Measurements from ENCODE around the gene MMP14. TPM values are rescaled to one million over a fixed set of nuclear protein-coding genes. Genes with fewer than 3 reads are reported as not detected.

Gene MMP14
- total RNA-seq, 1 donor = 1.6 TPM

DNA sequence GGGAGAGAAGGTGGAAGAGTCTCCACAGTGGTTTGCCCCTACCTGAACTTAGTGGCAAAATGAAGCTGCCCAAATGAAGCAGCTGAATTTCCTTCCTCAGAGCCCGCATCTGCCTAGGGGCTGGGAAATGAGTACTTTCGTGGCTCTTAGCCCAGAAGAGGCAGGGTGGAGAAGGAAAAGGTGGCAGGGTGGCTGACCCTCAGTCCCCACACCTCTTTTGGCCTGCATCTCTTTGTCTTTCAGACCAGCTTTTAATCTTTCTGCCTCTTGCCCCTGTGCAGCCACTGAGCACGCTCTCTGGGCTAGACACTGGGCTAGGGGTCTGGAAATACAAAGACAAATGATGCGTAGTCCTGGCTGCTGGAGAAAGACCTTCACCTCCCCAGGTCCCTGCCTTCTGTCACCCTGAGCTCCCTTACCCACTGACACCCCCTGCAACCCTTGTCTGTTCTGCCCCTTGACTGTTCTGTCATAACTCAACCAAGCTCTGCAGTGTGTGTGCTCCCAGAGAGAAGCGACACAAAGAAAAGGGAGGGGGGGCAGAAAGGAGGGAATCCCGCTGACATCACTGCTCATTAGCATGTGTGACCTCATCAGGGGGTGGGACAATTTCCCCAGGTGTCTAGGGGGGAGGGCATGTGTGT lies 46.3 kb downstream of the MMP14 start:
- peak in 2 of 3 donors; percentile 20 to 29 for DNase-seq (ENCODE audit: low read depth in 2 of 3, low spot score in 2 of 3)

DNA sequence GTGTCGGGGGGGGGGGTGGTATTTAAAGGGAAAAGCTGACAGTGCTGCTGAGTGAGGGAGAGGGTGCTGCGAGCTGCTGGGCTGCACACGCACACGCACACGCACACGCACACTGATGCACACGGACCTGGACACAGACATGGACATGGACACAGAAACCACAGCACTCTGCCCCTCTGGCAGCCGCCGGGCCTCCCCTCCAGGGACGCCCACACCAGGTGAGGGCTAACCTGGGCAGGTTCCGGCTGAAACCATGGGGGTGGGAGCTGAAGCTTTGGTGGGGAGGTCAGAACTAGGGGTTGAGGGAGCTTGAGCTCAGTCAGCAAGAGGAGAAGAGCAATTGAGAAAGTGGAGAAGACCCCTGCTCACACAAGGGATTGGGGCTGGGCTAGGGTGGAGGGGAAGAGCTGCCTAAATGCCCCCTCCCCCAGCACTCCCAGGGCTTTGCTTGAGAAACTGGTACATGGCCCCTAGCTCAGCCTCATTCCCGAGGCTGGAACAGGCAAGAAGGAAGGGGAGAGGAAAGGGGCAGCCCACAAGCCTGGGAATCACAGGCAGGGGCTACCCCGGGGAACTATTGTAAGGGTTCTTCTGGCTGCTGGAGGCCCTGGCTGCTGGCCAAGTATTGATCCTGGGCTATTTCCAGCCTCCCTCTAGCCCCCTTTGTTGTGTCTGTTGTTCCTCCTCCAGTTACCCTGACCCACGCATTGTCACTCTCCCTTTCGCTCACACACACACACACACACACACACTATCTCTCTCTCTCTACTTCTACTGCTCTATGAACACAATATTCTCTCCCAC lies 47.0 kb downstream of the MMP14 start, which contains the start of gene REM2:
REM2 (plus strand) TSS at position 50 of the 804 bp plus-strand sequence; CDS start at position 116, 66 bp downstream.
- DNase-seq (ENCODE audit: low read depth in 2 of 3, low spot score in 2 of 3) = no peak

DNA sequence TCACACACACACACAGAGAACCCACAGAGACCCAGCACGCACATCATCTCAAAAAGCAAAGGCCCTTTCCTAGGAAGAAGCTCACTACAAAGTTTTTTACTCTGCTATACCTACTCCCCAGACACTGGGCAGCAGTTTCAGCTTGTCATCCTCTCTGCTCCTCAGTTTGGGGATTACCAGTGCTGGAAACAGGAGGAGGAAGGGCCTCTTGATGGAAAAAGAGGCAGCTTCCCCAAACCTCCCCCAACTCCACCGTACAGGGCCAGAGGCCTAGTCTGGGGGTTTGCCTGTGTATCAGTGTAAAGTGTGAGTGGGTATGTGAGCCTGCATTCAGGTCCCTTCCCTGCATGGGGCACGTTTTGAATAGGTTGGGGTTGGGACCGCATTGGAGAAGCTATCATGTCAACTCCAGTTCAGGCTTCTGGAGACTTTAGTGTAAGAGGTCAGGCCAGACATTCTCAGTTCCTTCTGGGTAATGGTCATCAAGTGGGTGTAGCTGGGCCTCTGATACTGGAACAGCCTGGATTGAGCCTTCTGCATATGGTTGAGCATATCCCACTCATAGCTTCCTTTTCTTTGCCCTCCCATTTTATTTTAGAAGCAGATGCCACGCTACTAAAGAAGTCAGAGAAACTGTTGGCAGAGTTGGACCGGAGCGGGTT lies 47.8 kb downstream of the MMP14 start:
- DNase-seq (ENCODE audit: low read depth in 2 of 3, low spot score in 2 of 3) = no peak

DNA sequence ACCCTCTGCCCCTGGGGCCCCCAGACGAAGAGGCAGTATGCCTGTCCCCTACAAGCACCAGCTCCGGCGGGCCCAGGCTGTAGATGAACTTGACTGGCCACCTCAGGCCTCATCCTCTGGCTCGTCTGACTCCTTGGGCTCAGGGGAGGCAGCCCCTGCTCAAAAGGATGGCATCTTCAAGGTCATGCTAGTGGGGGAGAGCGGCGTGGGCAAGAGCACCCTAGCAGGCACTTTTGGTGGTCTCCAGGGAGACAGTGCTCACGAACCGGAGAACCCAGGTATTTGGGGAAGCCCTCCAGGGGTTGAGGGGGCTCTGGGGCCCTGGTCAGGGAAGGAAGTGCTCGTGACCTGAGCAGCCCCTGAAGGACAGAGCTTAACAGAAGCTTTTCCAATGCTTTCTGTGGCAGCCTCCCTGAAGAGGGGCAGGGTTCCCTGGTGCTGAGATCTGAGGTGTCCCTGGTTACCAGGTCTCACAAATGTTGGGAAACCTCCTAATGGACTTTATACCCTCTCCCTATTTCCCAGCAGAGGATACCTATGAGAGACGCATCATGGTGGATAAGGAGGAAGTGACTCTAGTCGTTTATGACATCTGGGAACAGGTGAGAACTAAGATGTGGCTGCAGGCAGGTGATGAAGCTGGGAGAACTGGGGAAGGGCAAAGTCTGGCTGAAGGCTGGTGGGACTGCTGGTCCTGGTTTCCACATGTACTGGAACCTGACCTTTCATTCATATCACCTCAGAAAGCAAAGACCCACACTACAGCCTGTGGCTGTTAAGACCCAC lies 48.5 kb downstream of the MMP14 start:
- DNase-seq (ENCODE audit: low read depth in 2 of 3, low spot score in 2 of 3) = no peak

GRCh38 chr14:22885975-22886374 lies 49.6 kb downstream of the MMP14 start:
- no peak for DNase-seq (ENCODE audit: low read depth in 2 of 3, low spot score in 2 of 3)

GRCh38 chr14:22886500-22887259 lies 50.3 kb downstream of the MMP14 start:
- peak; percentile 58 to 74 (median 72) for DNase-seq (ENCODE audit: low read depth in 2 of 3, low spot score in 2 of 3)

DNA sequence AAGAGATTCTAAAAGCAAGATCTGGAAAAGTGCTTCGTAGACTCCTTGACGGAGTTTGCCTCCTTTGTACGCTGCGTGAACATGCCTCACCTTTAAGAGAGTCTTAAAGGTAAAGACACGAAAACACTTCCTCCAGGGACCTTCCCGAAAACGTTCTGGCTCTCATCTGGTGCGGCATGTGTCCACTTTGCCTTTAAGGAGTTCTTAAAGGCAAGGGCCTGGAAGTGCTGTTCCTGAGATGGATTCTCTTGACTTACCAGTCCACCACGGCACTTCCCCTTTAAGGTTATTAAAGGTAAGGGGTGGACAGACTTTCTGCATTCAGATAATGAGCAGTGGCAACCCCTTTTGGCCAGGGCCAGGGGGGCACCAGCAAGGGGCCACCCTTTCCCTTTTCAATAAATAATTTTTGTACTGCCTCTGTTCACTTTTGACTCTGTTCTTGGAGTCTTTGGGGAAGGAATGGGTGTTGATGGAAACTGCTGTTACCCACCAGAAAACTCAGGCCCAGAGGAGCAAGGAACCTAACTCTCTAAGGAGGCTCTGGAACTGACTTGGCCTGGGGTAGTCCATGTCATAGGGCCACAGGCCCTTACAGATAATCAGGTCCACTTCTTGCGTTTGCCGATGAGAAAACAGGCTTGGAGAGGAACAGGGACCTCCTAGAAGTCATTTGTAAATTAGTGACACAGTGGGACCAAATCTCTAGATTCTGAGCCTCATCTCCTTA lies 51.0 kb downstream of the MMP14 start:
- peak in 2 of 3 donors; percentile 53 to 66 for DNase-seq (ENCODE audit: low read depth in 2 of 3, low spot score in 2 of 3)

DNA sequence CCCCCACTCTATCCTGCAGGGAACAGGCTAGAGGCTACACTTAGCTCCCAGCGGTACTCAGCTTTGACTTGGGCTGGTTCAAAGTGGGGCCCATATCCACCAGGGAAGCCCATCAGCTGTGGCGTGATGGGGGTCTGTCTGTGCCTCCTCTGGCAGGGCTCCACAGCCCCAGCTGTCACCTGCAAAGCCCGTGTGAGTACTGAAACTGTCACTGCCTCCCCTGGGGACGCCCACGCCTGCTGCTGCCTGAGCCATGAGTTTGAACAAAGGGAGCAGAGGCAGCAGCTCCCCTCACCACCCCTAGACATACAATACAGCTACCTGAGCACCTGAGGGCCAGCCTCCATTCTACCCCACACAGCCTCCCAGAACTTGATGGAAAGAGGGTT lies 51.6 kb downstream of the MMP14 start:
- no peak for DNase-seq (ENCODE audit: low read depth in 2 of 3, low spot score in 2 of 3)

GRCh38 chr14:22888662-22889061 lies 52.3 kb downstream of the MMP14 start:
- no peak for DNase-seq (ENCODE audit: low read depth in 2 of 3, low spot score in 2 of 3)

GRCh38 chr14:22890416-22890815 lies 54.0 kb downstream of the MMP14 start:
- no peak for DNase-seq (ENCODE audit: low read depth in 2 of 3, low spot score in 2 of 3)

- DNase-seq (ENCODE audit: low read depth in 2 of 3, low spot score in 2 of 3) = no peak
Observed at GRCh38 chr14:22892488-22892887, 56.1 kb downstream of the MMP14 start.

GRCh38 chr14:22893706-22894105 lies 57.3 kb downstream of the MMP14 start:
- DNase-seq (ENCODE audit: low read depth in 2 of 3, low spot score in 2 of 3) = no peak

DNA sequence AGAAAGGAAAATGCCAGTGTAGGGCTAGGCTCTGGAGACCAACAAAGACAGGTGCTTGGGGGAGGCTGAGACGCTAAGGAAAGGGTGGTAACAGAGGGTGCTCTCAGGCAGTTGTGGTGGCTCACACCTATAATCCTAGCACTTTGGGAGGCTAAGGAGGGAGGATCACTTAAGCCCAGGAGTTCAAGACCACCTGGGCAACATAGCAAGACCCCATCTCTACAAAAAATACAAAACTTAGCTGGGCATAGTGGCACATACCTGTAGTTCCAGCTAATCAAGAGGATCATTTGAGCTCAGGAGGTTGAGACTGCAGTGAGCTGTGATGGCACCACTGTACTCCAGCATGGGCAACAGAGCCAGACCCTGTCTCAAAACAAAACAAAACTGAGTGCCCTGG lies 59.0 kb downstream of the MMP14 start:
- no peak for DNase-seq (ENCODE audit: low read depth in 2 of 3, low spot score in 2 of 3)

DNA sequence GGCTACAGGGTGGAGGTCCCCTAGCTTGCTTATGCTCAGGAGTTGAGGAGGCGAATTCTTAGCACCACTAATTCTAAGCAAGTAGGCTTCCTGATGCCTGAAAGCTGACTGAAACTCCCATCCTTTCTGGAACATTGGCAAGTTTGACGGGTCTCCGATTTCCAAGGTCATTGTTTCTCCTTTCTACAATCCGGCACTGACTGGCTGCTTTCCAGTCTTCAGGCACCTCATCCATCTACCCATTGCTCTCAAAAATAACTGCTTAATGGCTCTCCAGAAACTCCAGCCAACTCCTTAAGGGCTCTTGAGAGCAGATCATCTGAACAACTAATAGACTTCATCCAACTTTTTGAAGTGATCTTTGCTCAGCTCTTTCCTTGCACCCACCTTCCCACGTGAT lies 60.0 kb downstream of the MMP14 start:
- no peak for DNase-seq (ENCODE audit: low read depth in 2 of 3, low spot score in 2 of 3)

DNA sequence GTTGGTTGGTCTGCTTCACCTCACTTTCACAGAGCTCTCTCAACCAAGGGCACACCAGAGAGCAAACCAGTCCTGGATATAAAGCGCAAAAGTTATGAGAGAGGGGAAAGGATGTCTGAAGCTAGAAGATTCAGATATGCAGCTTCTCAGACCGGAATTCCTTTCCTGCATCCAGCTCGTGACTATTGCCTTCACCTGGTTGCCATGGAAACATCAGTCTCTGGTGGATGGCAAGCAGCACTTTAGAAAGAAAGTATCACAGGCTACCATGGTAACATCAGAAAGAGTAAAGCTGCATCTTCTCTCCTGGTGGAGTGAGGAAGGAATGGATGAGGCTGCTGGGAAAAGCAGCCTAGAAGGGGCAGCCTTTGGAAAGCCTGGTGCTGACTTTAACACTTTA lies 60.4 kb downstream of the MMP14 start:
- DNase-seq (ENCODE audit: low read depth in 2 of 3, low spot score in 2 of 3) = no peak

GRCh38 chr14:22897357-22897756 lies 61.0 kb downstream of the MMP14 start:
- DNase-seq (ENCODE audit: low read depth in 2 of 3, low spot score in 2 of 3) = no peak

Measured in hematopoietic multipotent progenitor cell (in vitro differentiated cells).